GM12878 (cell line): Measurements from ENCODE around the gene SLC25A17. TPM values are rescaled to one million over a fixed set of nuclear protein-coding genes. Genes with fewer than 3 reads are reported as not detected.

Experiments
- ATAC-seq: fragments of 200-7000 bp; cut with Tn5 transposase; 3 replicates; pipeline ENCODE4 v1.9.1; 2020; ENCODE audit warnings: mild to moderate bottlenecking, moderate library complexity
- BruUV-seq: library from RNA; stranded (reverse); fragments of 400-500 nt; replicated peaks from 2 replicates; lab custom pipeline; 2021; lab: Mats Ljungman, UMichigan
- CTCF ChIA-PET: fragments of 300-600 bp; sonication (Branson Sonifier 250); formaldehyde crosslinking; extraction: SDS; loops from one replicate; lab custom pipeline; 2021; ENCODE audit warnings: inconsistent platforms; lab: Yijun Ruan, JAX
- POLR2A ChIA-PET: fragments of 350-600 bp; formaldehyde crosslinking; extraction: SDS; loops from one replicate; lab custom pipeline; 2021; ENCODE audit warnings: inconsistent platforms; lab: Charles Lee
- RAD21 ChIA-PET: fragments of 300-600 bp; sonication (Branson Sonifier 250); formaldehyde crosslinking; loops from one replicate; lab custom pipeline; 2023; ENCODE audit warnings: antibody characterized with exemption; ENCODE audit not compliant: unreplicated experiment; lab: Charles Lee
- SMC1A ChIA-PET: fragments of 300-600 bp; sonication (Branson Sonifier 250); formaldehyde crosslinking; loops from one replicate; lab custom pipeline; 2023; ENCODE audit not compliant: unreplicated experiment, uncharacterized antibody; lab: Charles Lee
- DNase-seq: peaks from one replicate; pipeline ENCODE4 v3.0.0-alpha.2; 2011; ENCODE audit warnings: low read depth, low spot score
- FAIRE-seq: peaks from 3 replicates; lab custom pipeline; 2011; peaks lifted over from hg19 to GRCh38; lab: Jason Lieb, UNC
- H2AFZ ChIP-seq: 2 replicates; pipeline ENCODE4 v1.6.0; 2011; ENCODE audit warnings: low read depth, low read length, control low read depth; ENCODE audit not compliant: control insufficient read depth
- H3K27ac ChIP-seq: 2 replicates; pipeline ENCODE4 v1.5.1; 2011; ENCODE audit warnings: control low read depth; ENCODE audit not compliant: control insufficient read depth, insufficient read depth
- H3K27me3 ChIP-seq, 2 experiments: replicated peaks in 1 of 2; 2 replicates each; pipeline versions ENCODE4 v1.6.0 to v1.6.1; 2011; ENCODE audit warnings: low read length in 1 of 2; ENCODE audit not compliant: control insufficient read depth in 2 of 2, insufficient read depth in 2 of 2
- H3K36me3 ChIP-seq, 2 experiments: 2 replicates each; pipeline ENCODE4 v1.5.1; 2011; ENCODE audit warnings: low read length in 1 of 2; ENCODE audit not compliant: control insufficient read depth in 2 of 2, insufficient read depth in 2 of 2
- H3K4me1 ChIP-seq: 2 replicates; pipeline ENCODE4 v1.6.1; 2011; ENCODE audit warnings: mild to moderate bottlenecking, low read length, moderate library complexity, mixed read lengths; ENCODE audit not compliant: control insufficient read depth, insufficient read depth
- H3K4me2 ChIP-seq: 2 replicates; pipeline ENCODE4 v1.6.0; 2011; ENCODE audit warnings: control low read depth; ENCODE audit not compliant: control insufficient read depth, insufficient read depth
- H3K4me3 ChIP-seq: fragments of 200-600 bp; sonication (generic); 2 replicates; pipeline ENCODE4 v1.5.1; 2016
- H3K79me2 ChIP-seq: 2 replicates; pipeline ENCODE4 v1.6.0; 2011; ENCODE audit warnings: low read length; ENCODE audit not compliant: control insufficient read depth, insufficient read depth
- H3K9ac ChIP-seq: 2 replicates; pipeline ENCODE4 v1.8.0; 2011; ENCODE audit warnings: low read length, control low read depth, mixed read lengths; ENCODE audit not compliant: control insufficient read depth, insufficient read depth
- H3K9me3 ChIP-seq: replicated peaks from 3 replicates; pipeline ENCODE4 v1.5.1; 2011; ENCODE audit warnings: mild to moderate bottlenecking, low read length; ENCODE audit not compliant: control insufficient read depth, insufficient read depth
- H4K20me1 ChIP-seq: 2 replicates; pipeline ENCODE4 v1.6.0; 2011; ENCODE audit not compliant: control insufficient read depth, insufficient read depth
- BACH1 ChIP-seq: fragments of 450-650 bp; IDR thresholded peaks from 2 replicates; pipeline ENCODE4 v1.6.1; 2017; ENCODE audit warnings: mild to moderate bottlenecking, borderline replicate concordance
- CBFB ChIP-seq: IDR thresholded peaks from 2 replicates; pipeline ENCODE4 v1.6.1; 2016; ENCODE audit warnings: antibody characterized with exemption, low read depth
- KDM1A ChIP-seq: fragments of 200-600 bp; sonication (generic); IDR thresholded peaks from 2 replicates; pipeline ENCODE4 v1.6.1; 2016; ENCODE audit warnings: borderline replicate concordance
- MYC ChIP-seq: IDR thresholded peaks from 2 replicates; pipeline ENCODE4 v1.6.1; 2011; ENCODE audit warnings: mild to moderate bottlenecking, low read length, moderate library complexity, inconsistent platforms; ENCODE audit not compliant: insufficient read depth, insufficient replicate concordance, insufficient read length, severe bottlenecking
- SIX5 ChIP-seq: IDR thresholded peaks from 2 replicates; pipeline ENCODE4 v1.6.1; 2011; ENCODE audit warnings: mild to moderate bottlenecking, low read depth, low read length, moderate library complexity; ENCODE audit not compliant: severe bottlenecking
- SPI1 ChIP-seq: IDR thresholded peaks from 2 replicates; pipeline ENCODE4 v1.6.1; 2011; ENCODE audit warnings: low read depth, mild to moderate bottlenecking, low read length, moderate library complexity, borderline replicate concordance; ENCODE audit not compliant: insufficient read depth
- STAT1 ChIP-seq: fragments of 450-650 bp; conservative IDR thresholded peaks from 2 replicates; pipeline ENCODE4 v1.6.1; 2014; ENCODE audit warnings: antibody characterized with exemption, mild to moderate bottlenecking
- SUZ12 ChIP-seq: fragments of 200-600 bp; sonication (generic); IDR thresholded peaks from one replicate; pipeline ENCODE4 v1.6.1; 2018; ENCODE audit warnings: antibody characterized with exemption, mild to moderate bottlenecking; ENCODE audit not compliant: unreplicated experiment
- WGBS: methylation state at CpG from one replicate; pipeline ENCODE4 v1.1.6; 2016; ENCODE audit warnings: low lambda C conversion rate; ENCODE audit not compliant: insufficient replicate concordance, insufficient coverage; ENCODE audit errors: missing lambda C conversion rate; 5-methylcytosine and 5-hydroxymethylcytosine counted together
- in situ Hi-C: fragments of 300-500 bp; cut with MboI; formaldehyde crosslinking; loops from 9 replicates; pipeline ENCODE4 v1.14.3; 2018; ENCODE audit warnings: mixed read lengths
- intact Hi-C: fragments of 100-400 bp; cut with micrococcal nuclease; formaldehyde crosslinking; loops from one replicate; pipeline ENCODE4 v1.14.2; 2022; ENCODE audit not compliant: unreplicated experiment
- polyA plus RNA-seq, 11 experiments: library from polyadenylated mRNA; depleted of rRNA in 4 of 11; unstranded in 6 of 11; stranded (reverse) in 5 of 11; fragments of >200 nt; fragmentation: Nextera tagmentation in 4 of 11; fragmentation: Illumina TruSeq in 1 of 11; extraction: Ambion mirVana in 4 of 11; extraction: Trizol in 1 of 11; gene quantifications; 1 replicate in 1 of 11; 2 replicates in 10 of 11; pipeline versions ENCODE4 v1.2.1 to v1.2.3, GENCODE V29; 2011 to 2016; ENCODE audit warnings: inconsistent platforms in 2 of 11, missing spikeins in 2 of 11, low read depth in 1 of 11
- total RNA-seq, 4 experiments: library from RNA; depleted of rRNA in 3 of 4; stranded (reverse); fragments of >200 nt in 3 of 4; fragmentation: Illumina TruSeq in 1 of 4; extraction: Trizol in 1 of 4; gene quantifications; 2 replicates each; pipeline versions ENCODE4 v1.2.1 to v1.2.3, GENCODE V29; 2013 to 2021
- TF ChIP-seq, protein P1 (sequence below): fragments of 150-350 bp; IDR thresholded peaks from 2 replicates; pipeline ENCODE4 v1.6.1; 2014; ENCODE audit warnings: mild to moderate bottlenecking, low read depth, low read length
- TF ChIP-seq, protein P2 (sequence below): fragments of 450-650 bp; IDR thresholded peaks from 2 replicates; pipeline ENCODE4 v1.6.1; 2018; ENCODE audit warnings: borderline replicate concordance, mild to moderate bottlenecking; ENCODE audit not compliant: partially characterized antibody

SLC25A17 gene
- total and polyA plus RNA-seq, 10 of the 15 experiments (the other 5 are each of a cell fraction or from before 2014, with no cell fraction given) = 37.5 to 113 (median 62.3) TPM

DNA sequence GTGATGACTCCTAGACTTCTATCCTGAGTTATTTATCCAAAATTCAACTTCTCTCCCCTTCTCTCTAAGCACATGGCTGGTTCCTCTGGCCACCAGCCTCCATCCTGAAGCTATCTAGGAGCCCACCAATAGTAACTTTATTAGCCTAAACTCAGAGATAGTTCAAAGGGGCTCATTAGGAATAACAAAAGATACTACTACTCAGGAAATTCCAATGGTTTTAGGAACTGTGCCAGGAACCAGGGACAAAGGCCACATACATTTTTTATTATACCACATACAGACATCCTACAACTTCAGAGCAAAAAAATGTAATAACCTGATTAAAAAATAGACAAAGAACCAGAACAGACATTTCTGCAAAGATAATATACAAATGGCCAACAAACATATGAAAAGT, 27.9 kb downstream of the SLC25A17 start:
- Histone ChIP-seq H3K36me3 (peaks cover 2 to 17% of the 10 kb centered on the region in 2 experiments), H3K27ac (no peak overlapping the region), H3K4me3 (no peak overlapping the region), H3K27me3 (no peaks in the 10 kb centered on the region), H3K4me2 (no peak overlapping the region), H3K4me1 (no peaks in the 10 kb centered on the region; the same call in 1 of the 2 replicates), H2AFZ (no peak overlapping the region), H3K9ac (no peak overlapping the region), H3K9me3 (no peaks in the 10 kb centered on the region), H3K79me2 (no peaks in the 10 kb centered on the region), H4K20me1 (no peaks in the 10 kb centered on the region)
- SMC1A ChIA-PET = no interaction called here
- RAD21 ChIA-PET = no interaction called here
- TF ChIP-seq BACH1 (no peak), SIX5 (no peak), SUZ12 (no peak), CBFB (no peak)
- intact Hi-C loops = no loop called here
- POLR2A ChIA-PET = no interaction called here
- FAIRE-seq (no peak), ATAC-seq (no peak), DNase-seq (no peak)
- CTCF ChIA-PET = interaction anchor here (0.7 kb wide), 1 partner anchor 108 kb away, joined by 3 read pairs; no protein-coding TSS in a partner anchor
- no TSS peak for BruUV-seq
- in situ Hi-C loops = no loop called here

DNA sequence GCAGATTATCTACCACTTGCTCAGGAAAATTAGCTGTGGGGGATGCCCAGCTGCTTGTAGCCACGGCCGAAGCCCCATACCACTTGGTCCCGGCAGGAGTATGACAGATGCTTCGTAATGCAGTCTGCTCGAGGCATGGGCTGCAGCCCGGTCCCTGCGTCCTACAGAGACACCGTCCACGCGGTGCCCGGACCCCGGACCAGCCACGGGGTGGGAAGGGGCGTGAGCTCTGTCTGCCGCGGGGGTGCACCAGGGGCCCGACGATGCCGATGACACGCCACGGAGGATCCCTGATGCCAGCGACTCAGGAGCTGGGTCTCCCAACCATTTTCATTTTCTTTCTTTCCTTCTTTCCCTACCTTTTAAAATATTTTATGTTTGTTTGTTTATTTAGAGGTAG, 30.0 kb downstream of the SLC25A17 start:
- DNase-seq (no peak), ATAC-seq (no peak), FAIRE-seq (no peak)
- H3K27me3 ChIP-seq = no peaks in the 10 kb centered on the region
- ChIA-PET RAD21 (interaction anchor here (0.6 kb wide), 1 partner anchor 424 kb away, joined by 4 read pairs; no protein-coding TSS in a partner anchor), SMC1A (no interaction called here), CTCF (no interaction called here), POLR2A (interaction anchor here (1.2 kb wide), 1 partner anchor 12 kb away, joined by 3 read pairs; no protein-coding TSS in a partner anchor)
- H3K4me3 ChIP-seq = no peak overlapping the region
- in situ Hi-C loops (no loop called here), intact Hi-C loops (no loop called here)
- no peak overlapping the region for H3K4me2 ChIP-seq
- no peak overlapping the region for H3K9ac ChIP-seq
- no peak overlapping the region for H3K27ac ChIP-seq
- no peaks in the 10 kb centered on the region for H3K9me3 ChIP-seq
- H3K36me3 ChIP-seq = peaks cover 2 to 19% of the 10 kb centered on the region in 2 experiments
- no TSS peak for BruUV-seq
- H3K4me1 ChIP-seq = no peaks in the 10 kb centered on the region; the same call in 1 of the 2 replicates
- over 99% methylated on average over 22 of the region's 22 CpGs for WGBS
- H3K79me2 ChIP-seq = no peaks in the 10 kb centered on the region
- no peak overlapping the region for H2AFZ ChIP-seq
- TF ChIP-seq SPI1 (no peak), MYC (no peak), STAT1 (no peak), KDM1A (no peak), CBFB (no peak)
- TF ChIP-seq, protein P1, sequence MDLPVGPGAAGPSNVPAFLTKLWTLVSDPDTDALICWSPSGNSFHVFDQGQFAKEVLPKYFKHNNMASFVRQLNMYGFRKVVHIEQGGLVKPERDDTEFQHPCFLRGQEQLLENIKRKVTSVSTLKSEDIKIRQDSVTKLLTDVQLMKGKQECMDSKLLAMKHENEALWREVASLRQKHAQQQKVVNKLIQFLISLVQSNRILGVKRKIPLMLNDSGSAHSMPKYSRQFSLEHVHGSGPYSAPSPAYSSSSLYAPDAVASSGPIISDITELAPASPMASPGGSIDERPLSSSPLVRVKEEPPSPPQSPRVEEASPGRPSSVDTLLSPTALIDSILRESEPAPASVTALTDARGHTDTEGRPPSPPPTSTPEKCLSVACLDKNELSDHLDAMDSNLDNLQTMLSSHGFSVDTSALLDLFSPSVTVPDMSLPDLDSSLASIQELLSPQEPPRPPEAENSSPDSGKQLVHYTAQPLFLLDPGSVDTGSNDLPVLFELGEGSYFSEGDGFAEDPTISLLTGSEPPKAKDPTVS = no peak
- TF ChIP-seq, protein P2, sequence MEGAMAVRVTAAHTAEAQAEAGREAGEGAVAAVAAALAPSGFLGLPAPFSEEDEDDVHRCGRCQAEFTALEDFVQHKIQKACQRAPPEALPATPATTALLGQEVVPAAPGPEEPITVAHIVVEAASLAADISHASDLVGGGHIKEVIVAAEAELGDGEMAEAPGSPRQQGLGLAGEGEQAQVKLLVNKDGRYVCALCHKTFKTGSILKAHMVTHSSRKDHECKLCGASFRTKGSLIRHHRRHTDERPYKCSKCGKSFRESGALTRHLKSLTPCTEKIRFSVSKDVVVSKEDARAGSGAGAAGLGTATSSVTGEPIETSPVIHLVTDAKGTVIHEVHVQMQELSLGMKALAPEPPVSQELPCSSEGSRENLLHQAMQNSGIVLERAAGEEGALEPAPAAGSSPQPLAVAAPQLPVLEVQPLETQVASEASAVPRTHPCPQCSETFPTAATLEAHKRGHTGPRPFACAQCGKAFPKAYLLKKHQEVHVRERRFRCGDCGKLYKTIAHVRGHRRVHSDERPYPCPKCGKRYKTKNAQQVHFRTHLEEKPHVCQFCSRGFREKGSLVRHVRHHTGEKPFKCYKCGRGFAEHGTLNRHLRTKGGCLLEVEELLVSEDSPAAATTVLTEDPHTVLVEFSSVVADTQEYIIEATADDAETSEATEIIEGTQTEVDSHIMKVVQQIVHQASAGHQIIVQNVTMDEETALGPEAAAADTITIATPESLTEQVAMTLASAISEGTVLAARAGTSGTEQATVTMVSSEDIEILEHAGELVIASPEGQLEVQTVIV = no peak
- no peaks in the 10 kb centered on the region for H4K20me1 ChIP-seq
